NCI-H1092 (cell line): ENCODE results near the gene ZBTB3.
"Not testable (repeated sequence)": the region's sequence is repeated elsewhere in the genome, so short reads cannot be mapped to it uniquely, and the experiment has no call there.

Source experiments
- DNase-seq: peaks from one replicate; lab custom pipeline; 2025; lab: John Stamatoyannopoulos, UW

ZBTB3 gene

DNA sequence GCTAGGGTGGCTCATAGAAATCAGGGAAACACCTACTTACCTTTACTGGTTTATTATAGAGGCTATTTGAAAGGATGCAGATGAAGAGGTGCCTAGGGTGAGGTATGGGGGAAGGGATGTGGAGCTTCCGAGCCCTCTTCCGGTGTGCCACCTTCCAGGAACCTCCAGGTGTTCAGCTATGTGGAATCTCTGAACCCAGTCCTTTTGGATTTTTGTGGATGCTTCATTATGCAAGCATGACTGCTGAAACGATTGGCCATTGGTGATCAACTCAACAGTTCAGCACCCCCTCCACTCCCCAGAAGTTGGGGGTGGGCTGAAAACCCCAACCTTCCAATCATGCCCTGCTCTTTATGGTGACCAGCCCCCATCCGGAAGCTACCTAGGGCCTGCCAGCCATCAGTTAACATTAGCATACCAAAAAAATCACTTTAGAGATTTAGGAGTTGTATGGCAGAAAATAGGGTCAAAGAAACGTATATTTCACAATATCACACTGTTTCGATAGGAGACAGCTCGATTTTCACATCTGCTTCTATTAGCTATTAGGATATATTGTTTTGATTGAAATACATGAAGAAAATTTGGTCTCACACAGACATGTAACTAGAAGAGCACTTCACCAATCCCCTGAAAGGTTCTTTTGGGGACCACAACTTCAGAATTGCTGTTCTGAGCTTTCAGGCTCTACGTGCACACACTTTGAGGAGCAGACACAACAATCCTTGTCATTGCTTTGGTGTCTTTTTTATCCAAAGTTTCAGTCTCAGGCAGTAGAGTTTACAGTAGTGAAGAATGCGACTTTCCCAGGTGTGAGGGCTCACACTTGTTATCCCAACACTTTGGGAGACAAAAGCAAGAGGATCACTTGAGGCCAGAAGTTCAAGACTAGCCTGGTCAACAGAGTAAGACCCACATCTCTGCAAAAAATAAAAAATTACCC lies 4.2 kb upstream of the ZBTB3 start:
- no peak for DNase-seq

- no peak for DNase-seq
Observed at GRCh38 chr11:62755086-62755615, 1.2 kb upstream of the ZBTB3 start.

DNA sequence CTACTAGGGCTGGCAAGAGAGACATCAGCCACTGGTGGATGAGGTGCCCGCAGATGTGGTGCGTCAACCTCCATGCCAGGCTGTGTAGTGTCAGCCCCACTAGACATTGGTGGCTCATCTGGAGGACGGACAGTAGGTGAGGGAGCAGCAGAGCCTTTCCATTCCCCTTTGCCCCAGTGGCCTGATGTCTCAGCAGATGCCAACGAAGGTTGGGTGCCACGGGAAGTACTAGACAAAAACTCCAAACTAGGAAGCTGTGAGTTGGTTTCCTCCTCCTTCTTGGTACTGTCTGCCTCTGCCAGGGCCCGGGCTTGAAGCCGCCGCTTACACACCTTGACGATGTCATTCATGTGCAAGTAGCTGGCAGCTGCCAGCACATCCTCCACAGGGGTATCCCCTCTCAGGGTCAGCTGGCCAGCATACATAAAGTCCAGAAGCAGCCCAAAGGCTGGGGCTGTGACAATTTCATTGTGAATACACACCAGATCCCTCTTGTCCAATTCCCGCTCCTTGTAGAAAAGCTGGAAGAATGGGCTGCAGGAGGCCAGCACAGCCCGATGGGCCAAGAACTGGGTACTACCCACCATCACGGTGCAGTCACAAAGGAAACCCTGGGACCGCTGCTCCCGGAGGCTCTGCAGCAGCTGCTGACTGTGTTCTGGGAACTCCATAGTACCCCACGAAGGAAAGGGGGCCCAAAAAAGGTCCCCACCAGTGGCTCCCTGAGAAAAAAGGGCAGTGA lies 795 bp downstream of the ZBTB3 start:
- no peak for DNase-seq

DNA sequence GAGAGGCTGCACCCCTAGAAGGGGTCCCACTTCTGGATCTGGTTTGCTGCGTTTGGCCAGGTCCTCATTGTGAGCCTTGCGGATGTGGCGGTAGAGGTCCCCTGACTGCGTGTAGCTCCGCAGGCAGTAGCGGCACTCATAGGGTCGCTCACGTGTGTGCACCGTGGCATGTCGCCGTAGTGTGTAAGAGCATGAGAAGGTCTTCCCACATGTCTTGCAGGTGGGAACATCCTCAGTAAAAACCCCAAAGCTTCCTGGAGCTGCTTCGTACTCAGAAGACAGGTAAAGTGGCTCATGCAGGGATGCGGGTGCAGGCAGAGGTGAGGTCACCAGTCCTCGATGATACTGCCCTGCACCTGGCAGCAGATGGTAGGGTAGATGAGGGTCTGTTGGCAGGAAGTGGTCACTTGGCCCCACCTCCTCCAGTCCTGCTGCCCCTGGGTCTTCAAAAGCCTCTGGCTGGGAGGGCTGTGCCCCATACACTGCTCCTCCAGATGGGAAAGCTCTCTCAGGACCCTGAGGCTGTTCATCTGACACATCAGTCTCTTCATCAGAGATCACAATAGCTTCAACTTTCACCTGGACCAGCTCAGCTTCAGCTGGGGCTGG lies 1.7 kb downstream of the ZBTB3 start:
- DNase-seq, result no peak

GRCh38 chr11:62749931-62750330 lies 4.0 kb downstream of the ZBTB3 start:
- not testable (repeated sequence) for DNase-seq

DNA sequence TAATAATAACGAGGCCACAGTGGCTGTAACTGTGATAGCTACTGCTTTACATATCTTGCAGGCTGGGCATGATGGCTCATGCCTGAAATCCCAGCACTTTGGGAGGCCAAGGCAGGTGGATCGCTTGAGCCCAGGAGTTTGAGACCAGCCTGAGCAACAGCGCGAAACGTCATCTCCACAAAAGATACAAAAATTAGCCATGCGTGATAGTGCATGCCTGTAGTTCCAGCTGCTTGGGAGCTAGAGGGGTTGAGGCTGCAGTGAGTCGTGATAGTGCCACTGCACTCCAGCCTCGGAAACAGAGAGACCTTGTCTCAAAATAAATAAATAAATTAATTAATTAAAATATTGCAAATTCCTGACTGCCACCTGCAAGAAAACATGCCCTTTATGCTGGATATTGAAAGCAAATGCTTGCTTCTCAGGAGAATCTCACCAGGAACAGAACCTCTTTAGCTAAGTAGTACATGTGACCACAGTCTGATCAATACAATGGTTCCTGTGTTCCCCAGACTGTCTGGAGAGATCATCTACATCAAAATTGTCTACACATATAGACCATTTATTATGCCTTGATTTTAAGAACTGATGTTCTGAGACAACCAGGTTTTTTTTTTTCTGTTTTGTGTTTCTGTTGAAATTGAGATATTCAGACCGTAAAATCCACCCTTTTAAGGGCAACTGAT lies 6.3 kb downstream of the ZBTB3 start:
- no peak for DNase-seq

GRCh38 chr11:62737196-62737595 lies 16.8 kb downstream of the ZBTB3 start:
- no peak for DNase-seq

DNA sequence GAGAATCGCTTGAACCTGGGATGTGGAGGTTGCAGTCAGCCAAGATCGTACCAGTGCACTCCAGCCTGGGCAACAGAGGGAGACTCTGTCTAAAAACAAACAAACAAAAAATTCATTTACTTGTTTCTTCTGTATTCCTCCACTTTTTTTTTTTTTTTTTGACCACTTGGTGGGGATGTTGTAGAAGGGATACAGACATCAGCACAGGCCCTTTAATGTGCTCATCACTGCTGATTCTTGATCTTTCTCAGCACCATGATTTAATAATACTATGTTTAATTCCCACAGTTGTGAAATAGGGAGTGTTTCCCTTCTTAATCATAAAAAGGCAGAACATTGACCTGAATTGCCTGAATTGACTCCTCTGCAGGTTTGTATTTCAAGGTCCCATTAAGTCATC lies 21.1 kb downstream of the ZBTB3 start:
- no peak for DNase-seq

- not testable (repeated sequence) for DNase-seq
Observed at GRCh38 chr11:62730076-62730475, 23.9 kb downstream of the ZBTB3 start.

DNA sequence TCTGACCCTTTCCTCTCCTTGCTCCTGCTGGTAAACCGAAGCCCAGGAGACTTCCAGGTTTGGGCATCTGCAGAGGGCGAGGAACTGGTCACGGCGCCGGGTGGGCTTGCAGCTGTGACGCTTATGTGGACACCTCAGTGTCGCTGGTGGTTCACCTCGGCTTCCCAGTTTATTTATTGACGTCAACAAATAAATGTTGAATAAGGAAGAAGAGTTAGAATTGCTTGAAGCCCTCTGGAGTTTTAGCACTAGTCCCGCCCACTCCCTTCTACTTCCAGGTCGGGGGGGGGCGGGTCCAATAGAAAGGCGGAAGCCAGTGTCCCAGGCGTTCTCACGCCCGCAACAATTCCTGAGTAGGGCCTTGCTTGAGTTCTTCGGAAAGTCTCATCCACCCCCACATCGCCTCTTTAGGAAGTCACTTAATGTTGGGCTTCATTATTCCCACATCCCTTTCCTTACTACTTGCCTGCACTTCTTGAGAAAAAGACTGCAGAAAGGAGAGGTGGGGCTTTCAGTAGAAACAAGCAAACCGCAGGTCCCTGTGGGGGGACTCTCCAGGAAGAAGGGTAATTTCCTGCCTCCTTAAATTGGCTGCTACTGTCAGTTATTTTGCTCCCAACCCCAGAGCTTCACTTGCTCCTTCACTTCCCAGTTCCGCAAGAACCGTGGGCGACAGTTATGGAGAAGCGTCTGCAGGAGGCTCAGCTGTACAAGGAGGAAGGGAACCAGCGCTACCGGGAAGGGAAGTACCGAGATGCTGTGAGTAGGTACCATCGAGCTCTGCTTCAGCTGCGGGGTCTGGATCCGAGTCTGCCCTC lies 25.6 kb downstream of the ZBTB3 start, which contains the start of gene TTC9C:
TSS of gene TTC9C (plus strand) at position 316 of the 818 bp plus-strand sequence. CDS start at position 679, 363 bp downstream.
- DNase-seq, result peak; percentile 86

GRCh38 chr11:62727872-62728170 lies 26.1 kb downstream of the ZBTB3 start:
- peak; percentile 100 for DNase-seq

DNA sequence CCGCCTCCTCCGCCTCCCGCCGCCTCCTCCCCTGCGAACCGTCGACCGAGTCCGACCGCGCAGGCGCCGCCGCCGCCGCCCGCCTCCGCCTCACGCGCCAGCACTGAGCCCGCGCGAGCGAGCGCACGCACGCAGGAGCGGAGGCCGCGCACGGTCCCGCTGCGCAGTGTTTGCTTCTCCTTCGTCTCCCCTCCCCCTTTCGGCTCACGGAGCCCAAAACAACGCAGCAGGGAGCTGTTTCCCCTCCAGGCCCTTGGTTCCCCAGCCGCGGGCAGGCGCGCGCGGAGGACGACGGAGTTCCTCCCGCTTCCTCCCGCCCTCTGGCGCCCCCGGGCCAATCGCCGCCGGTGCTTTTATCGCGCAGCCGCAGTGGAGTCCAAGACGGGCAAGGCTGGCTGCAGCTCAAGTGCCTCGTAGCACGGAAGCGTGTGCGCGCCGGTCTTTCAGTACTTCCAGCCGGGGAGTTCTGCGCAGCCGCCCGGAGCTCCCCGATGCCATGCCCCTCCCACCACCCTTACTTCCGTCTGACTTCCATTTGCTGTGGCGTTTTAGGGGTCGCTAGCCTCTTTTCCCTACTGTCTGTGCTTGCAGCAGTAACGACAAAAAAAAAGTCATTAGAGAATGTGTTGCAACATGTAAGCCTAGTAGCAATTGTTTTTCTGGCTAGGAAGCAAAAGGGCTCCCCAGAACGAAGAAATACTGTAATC lies 26.6 kb downstream of the ZBTB3 start, which contains the start of gene HNRNPUL2:
TSS of gene HNRNPUL2 (minus strand) at position 293 of the 707 bp plus-strand sequence. CDS start 301 bp downstream, outside the sequence.
- peak; percentile 100 for DNase-seq

DNA sequence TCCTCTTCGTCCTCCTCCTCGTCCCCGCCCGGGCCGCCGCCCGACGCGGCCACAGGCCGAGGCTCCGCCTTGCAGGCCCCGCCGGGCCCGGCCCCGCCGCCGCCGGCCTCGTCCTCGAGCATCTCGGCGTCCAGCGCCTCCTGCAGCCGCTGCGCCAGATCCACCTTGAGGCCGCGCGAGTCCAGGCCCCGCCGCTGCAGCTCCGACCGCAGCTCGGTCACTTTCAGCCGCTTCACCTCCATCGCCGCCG lies 27.1 kb downstream of the ZBTB3 start:
- DNase-seq, result no peak

GRCh38 chr11:62726156-62726914 lies 27.6 kb downstream of the ZBTB3 start:
- no peak for DNase-seq

DNA sequence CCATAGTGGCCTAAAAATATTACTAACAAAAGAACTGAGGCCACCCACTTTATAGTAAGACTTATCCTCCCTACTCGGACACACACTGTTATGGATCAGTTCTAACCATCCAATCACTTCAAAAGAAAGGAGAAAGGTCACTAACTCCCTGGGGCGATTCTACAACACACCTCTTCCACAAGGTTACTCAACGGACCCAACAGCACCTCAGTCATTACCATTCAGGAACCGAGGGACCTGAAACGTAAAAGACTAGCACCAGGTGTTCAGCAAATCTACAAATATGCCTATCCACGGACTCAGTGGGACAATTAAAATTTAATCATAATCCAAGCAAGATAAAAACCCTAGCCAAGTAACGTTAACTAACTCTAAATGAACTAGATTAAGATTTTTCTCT lies 28.3 kb downstream of the ZBTB3 start:
- DNase-seq, result no peak

GRCh38 chr11:62724171-62724570 lies 29.8 kb downstream of the ZBTB3 start:
- no peak for DNase-seq

GRCh38 chr11:62721994-62722393 lies 32.0 kb downstream of the ZBTB3 start:
- DNase-seq, result no peak

DNA sequence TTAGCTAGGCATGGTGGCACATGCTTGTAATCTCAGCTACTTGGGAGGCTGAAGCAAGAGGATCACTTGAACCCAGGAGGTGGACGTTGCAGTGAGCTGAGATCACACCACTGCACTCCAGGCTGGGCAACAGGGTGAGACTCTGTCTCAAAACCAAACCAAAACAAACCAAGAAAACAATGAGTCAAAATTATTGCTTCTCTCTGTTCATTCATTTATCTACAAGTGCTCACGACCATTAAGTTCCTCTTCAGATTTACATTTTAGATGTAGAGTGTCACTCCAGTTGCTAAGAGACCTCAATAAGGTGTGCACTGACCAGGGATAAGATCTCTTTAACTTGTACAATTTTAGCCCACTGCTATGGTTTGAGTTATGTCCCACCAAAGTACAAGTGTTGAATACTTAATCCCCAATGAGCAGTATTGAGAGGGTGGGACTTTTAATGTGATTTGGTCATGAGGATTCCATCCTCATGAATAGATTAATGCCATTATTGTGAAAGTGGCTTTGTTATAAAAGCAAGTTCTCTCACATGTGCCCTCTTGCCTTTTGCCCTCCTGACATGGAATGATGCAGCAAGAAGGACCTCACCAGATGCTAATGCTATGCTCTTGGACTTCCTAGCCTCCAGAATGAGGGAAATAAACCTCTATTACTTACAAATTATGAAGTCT lies 34.5 kb downstream of the ZBTB3 start:
- DNase-seq, result no peak

DNA sequence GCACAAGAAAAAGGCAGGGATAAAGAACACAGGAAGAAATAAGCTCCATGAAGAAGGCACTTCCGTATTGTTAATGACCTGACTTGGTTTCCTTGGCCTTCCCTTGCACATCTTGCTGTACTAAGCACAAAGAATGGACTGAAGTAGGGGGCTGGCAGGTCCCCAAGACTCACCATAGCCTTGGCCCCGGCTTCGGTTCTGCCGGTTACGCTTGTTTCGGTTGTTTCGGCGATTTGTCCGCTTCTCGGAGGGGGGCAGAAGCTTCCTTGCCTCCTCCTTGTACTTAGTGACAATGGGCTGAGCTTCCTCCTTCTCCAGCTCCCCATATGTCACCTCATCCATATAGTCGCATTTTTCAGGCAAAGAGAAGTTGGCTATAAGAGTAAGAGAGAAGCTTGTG lies 37.1 kb downstream of the ZBTB3 start:
- no peak for DNase-seq
